Suprapubic skin (tissue), 4 donors: ENCODE measurements around the gene PSMB8. TPM values are rescaled to one million over a fixed set of nuclear protein-coding genes. Genes with fewer than 3 reads are reported as not detected.

Source experiments
- DNase-seq, 2 donors: peaks; one replicate each; pipeline ENCODE4 v3.0.0-alpha.2; 2019; ENCODE audit warnings: low spot score in 2 of 2
- H3K27ac ChIP-seq: fragments of 200-600 bp; sonication (generic); one replicate; pipeline ENCODE4 v1.5.1; 2019
- H3K27me3 ChIP-seq: fragments of 200-600 bp; sonication (generic); one replicate; pipeline ENCODE4 v1.5.1; 2019
- H3K36me3 ChIP-seq: fragments of 200-600 bp; sonication (generic); one replicate; pipeline ENCODE4 v1.5.1; 2019
- H3K4me1 ChIP-seq: fragments of 200-600 bp; sonication (generic); one replicate; pipeline ENCODE4 v1.5.1; 2019
- H3K4me3 ChIP-seq: fragments of 200-600 bp; sonication (generic); one replicate; pipeline ENCODE4 v1.5.1; 2019; ENCODE audit warnings: mild to moderate bottlenecking
- H3K9me3 ChIP-seq: fragments of 200-600 bp; sonication (generic); one replicate; pipeline ENCODE4 v1.5.1; 2019
- CTCF ChIP-seq, 2 donors: fragments of 200-600 bp in 1 of 2; fragments of 450-650 bp in 1 of 2; sonication (generic) in 1 of 2; IDR thresholded peaks; one replicate each; pipeline ENCODE4 v1.5.1; 2016 to 2019; ENCODE audit warnings: antibody characterized with exemption in 2 of 2, mild to moderate bottlenecking in 1 of 2, moderate library complexity in 1 of 2
- EP300 ChIP-seq: sonication (generic); formaldehyde crosslinking; IDR thresholded peaks from one replicate; pipeline ENCODE4 v1.6.1; 2017; ENCODE audit warnings: antibody characterized with exemption
- POLR2A ChIP-seq, 2 donors: fragments of 450-650 bp; IDR thresholded peaks; one replicate each; pipeline ENCODE4 v1.6.1; 2017; ENCODE audit warnings: antibody characterized with exemption in 2 of 2, mild to moderate bottlenecking in 2 of 2, moderate library complexity in 2 of 2
- POLR2AphosphoS5 ChIP-seq, 3 donors: sonication (generic); formaldehyde crosslinking; IDR thresholded peaks; one replicate each; pipeline ENCODE4 v1.6.1; 2017; ENCODE audit warnings: antibody characterized with exemption in 3 of 3
- WGBS: methylation state at CpG from one replicate; pipeline ENCODE4 v1.1.5; 2018; 5-methylcytosine and 5-hydroxymethylcytosine counted together
- total RNA-seq, 4 donors: library from RNA; depleted of rRNA; stranded (reverse); fragments of >200 nt; gene quantifications; one replicate each; pipeline ENCODE4 v1.1.0, GENCODE V29; 2016

Gene PSMB8
- total RNA-seq, 4 donors from 2014 or later = 43.6 to 62.7 (median 49.0) TPM

GRCh38 chr6:32835167-32835893 lies 8.5 kb downstream of the PSMB8 start:
- Histone ChIP-seq H3K27me3 (no peaks in the 10 kb centered on the region), H3K27ac (no peak overlapping the region), H3K36me3 (peaks cover 33% of the 10 kb centered on the region), H3K4me1 (peaks cover 13% of the 10 kb centered on the region), H3K9me3 (no peaks in the 10 kb centered on the region), H3K4me3 (no peak overlapping the region)
- no peak for DNase-seq
- WGBS = 92% methylated on average over 16 of the region's 16 CpGs
- TF ChIP-seq EP300 = no peak
- no peak for TF ChIP-seq POLR2A (IDR thresholded peaks at IDR 0.05)
- no peak for TF ChIP-seq POLR2AphosphoS5 (IDR thresholded peaks at IDR 0.05)
- no peak for TF ChIP-seq CTCF (IDR thresholded peaks at IDR 0.05)

- peaks cover 13% of the 10 kb centered on the region for H3K4me1 ChIP-seq
- no peak overlapping the region for H3K4me3 ChIP-seq
- no peak for TF ChIP-seq CTCF (IDR thresholded peaks at IDR 0.05)
- TF ChIP-seq EP300 = no peak
- TF ChIP-seq POLR2A (IDR thresholded peaks at IDR 0.05) = no peak
- TF ChIP-seq POLR2AphosphoS5 (IDR thresholded peaks at IDR 0.05) = no peak
- no peaks in the 10 kb centered on the region for H3K27me3 ChIP-seq
- H3K27ac ChIP-seq = no peak overlapping the region
- 81% methylated on average over 5 of the region's 5 CpGs for WGBS
- no peaks in the 10 kb centered on the region for H3K9me3 ChIP-seq
- peaks cover 50% of the 10 kb centered on the region for H3K36me3 ChIP-seq
- no peak for DNase-seq
These were observed 10.2 kb downstream of the PSMB8 start for GRCh38 chr6:32833664-32834063.

GRCh38 chr6:32832535-32832934 lies 11.3 kb downstream of the PSMB8 start:
- WGBS = 82% methylated on average over 13 of the region's 13 CpGs
- peaks cover 52% of the 10 kb centered on the region for H3K36me3 ChIP-seq
- no peaks in the 10 kb centered on the region for H3K9me3 ChIP-seq

DNA sequence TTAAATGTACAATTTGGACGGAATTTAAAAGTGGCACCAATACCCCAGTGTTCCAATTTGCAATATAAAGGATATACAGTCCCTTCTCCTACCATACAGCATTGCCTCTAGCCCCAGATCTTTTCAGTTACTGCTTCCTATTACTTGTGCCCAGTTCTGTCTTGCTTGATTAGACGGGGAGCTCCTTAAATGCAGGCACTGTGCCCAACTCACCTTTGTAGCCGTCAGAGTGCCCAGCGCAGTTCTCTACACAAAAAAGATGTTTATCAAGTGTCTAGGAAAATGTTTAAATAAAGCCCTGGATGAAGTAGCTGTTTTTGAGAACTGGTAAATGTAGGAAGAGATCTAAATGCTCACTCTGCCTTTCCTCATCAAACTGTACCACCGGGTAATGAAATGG lies 12.9 kb downstream of the PSMB8 start:
- Histone ChIP-seq H3K4me3 (no peak overlapping the region), H3K4me1 (peaks cover 11% of the 10 kb centered on the region), H3K9me3 (no peaks in the 10 kb centered on the region), H3K27me3 (no peaks in the 10 kb centered on the region), H3K27ac (no peak overlapping the region), H3K36me3 (peaks cover 52% of the 10 kb centered on the region)
- DNase-seq = no peak
- TF ChIP-seq POLR2AphosphoS5 (IDR thresholded peaks at IDR 0.05) = no peak
- no peak for TF ChIP-seq CTCF (IDR thresholded peaks at IDR 0.05)
- TF ChIP-seq POLR2A (IDR thresholded peaks at IDR 0.05) = no peak
- TF ChIP-seq EP300 = no peak
- WGBS = 88% methylated on average over 5 of the region's 5 CpGs

More at GRCh38 chr6:32832535-32832934, 11.3 kb downstream of the PSMB8 start:
- Histone ChIP-seq H3K4me3 (no peak overlapping the region), H3K27ac (no peak overlapping the region), H3K4me1 (peaks cover 8% of the 10 kb centered on the region), H3K27me3 (no peaks in the 10 kb centered on the region)
- DNase-seq = no peak
- TF ChIP-seq POLR2AphosphoS5 (IDR thresholded peaks at IDR 0.05) (no peak), EP300 (no peak), CTCF (IDR thresholded peaks at IDR 0.05) (no peak), POLR2A (IDR thresholded peaks at IDR 0.05) (no peak)

- Histone ChIP-seq H3K4me3 (no peak overlapping the region), H3K36me3 (peaks cover 47% of the 10 kb centered on the region), H3K27ac (no peak overlapping the region), H3K9me3 (no peaks in the 10 kb centered on the region), H3K27me3 (no peaks in the 10 kb centered on the region), H3K4me1 (peaks cover 13% of the 10 kb centered on the region)
- no peak for TF ChIP-seq EP300
- TF ChIP-seq POLR2AphosphoS5 (IDR thresholded peaks at IDR 0.05) = no peak
- TF ChIP-seq CTCF (IDR thresholded peaks at IDR 0.05) = no peak
- TF ChIP-seq POLR2A (IDR thresholded peaks at IDR 0.05) = no peak
- WGBS = 96% methylated on average over 5 of the region's 5 CpGs
- no peak for DNase-seq
These were observed 13.8 kb downstream of the PSMB8 start for GRCh38 chr6:32830017-32830416.
